ENCODE data around the gene PSMB5. TPM values are rescaled to one million over a fixed set of nuclear protein-coding genes. Genes with fewer than 3 reads are reported as not detected.

PSMB5 gene
- total RNA-seq, 1 donor from 2014 or later = 289 TPM

- Mint-ChIP-seq H3K4me1 (ENCODE audit: low read depth, unreplicated experiment) (peaks cover 29% of the 10 kb centered on the region), H3K27me3 (ENCODE audit: unreplicated experiment) (peaks cover 7% of the 10 kb centered on the region), H3K9me3 (ENCODE audit: unreplicated experiment) (peaks cover 6% of the 10 kb centered on the region), H3K27ac (ENCODE audit: unreplicated experiment) (peak overlapping the region; percentile 93), H3K4me3 (ENCODE audit: unreplicated experiment) (peak overlapping the region; percentile 94), H3K36me3 (ENCODE audit: unreplicated experiment) (peaks cover 5% of the 10 kb centered on the region)
- DNase-seq = no peak
- no peak for TF ChIP-seq CTCF (IDR thresholded peaks at IDR 0.05; ENCODE audit: partially characterized antibody, unreplicated experiment)
Measured at GRCh38 chr14:23070262-23071129, 35.8 kb upstream of the PSMB5 start.

DNA sequence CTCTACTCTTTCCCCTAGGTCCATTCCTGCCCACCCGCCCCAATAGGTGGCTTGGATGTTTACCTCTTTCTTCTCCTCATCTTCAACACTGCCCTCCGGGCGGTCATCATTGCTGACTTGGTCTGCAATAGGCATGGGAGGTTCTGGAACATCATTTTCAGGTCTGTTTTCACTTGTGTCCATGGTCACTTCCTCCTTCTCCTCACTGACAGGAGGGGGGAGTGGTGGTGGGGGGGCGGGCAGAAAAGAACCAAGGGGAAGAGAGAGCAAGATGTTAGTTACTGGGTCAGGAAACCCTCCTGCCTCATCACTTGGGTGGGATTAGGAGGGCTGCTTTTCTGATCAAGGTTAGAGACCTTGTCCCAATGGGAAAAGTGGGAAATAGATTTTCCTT is 34.7 kb upstream of the PSMB5 start:
- TF ChIP-seq CTCF (IDR thresholded peaks at IDR 0.05; ENCODE audit: partially characterized antibody, unreplicated experiment) = no peak
- peak overlapping the region; percentile 82 for H3K4me3 Mint-ChIP-seq (ENCODE audit: unreplicated experiment)
- DNase-seq = no peak
- peaks cover 5% of the 10 kb centered on the region for H3K36me3 Mint-ChIP-seq (ENCODE audit: unreplicated experiment)
- H3K9me3 Mint-ChIP-seq (ENCODE audit: unreplicated experiment) = peaks cover 6% of the 10 kb centered on the region
- H3K27ac Mint-ChIP-seq (ENCODE audit: unreplicated experiment) = peak overlapping the region; percentile 68
- peaks cover 7% of the 10 kb centered on the region for H3K27me3 Mint-ChIP-seq (ENCODE audit: unreplicated experiment)
- H3K4me1 Mint-ChIP-seq (ENCODE audit: low read depth, unreplicated experiment) = peaks cover 26% of the 10 kb centered on the region

DNA sequence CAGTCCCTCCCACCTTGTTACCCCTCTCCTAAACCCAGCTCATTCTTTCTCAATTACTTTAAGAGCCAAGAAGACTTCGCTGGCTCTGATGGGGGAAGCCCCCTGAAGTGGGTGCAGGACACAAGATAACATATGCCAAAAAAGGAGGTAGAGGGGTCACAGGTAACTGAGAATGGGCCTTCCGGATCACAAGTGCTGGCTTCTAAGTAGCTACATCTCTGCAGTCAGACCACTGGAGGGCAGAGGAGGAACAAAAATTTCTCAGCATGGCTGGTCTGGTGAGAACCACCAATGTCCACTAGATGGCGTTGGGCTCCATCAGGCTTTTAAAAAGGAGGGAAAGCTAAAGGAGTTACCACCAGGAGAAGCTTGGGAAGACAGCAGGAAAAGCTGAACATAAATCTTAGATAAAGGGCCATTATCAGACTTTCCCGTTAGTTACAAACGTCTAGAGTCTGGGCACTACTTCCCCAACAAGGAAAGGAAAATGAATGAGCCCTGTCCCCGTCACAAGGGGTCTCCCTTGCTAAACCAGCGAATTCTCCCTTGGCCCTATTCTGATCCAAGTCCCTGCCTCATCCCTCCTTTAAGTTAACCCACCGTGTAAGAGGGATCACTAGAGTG is 34.2 kb upstream of the PSMB5 start:
- peaks cover 5% of the 10 kb centered on the region for H3K36me3 Mint-ChIP-seq (ENCODE audit: unreplicated experiment)
- H3K4me3 Mint-ChIP-seq (ENCODE audit: unreplicated experiment) = peak overlapping the region; percentile 82
- peaks cover 7% of the 10 kb centered on the region for H3K27me3 Mint-ChIP-seq (ENCODE audit: unreplicated experiment)
- peak; percentile 93 for TF ChIP-seq CTCF (IDR thresholded peaks at IDR 0.05; ENCODE audit: partially characterized antibody, unreplicated experiment)
- peak overlapping the region; percentile 68 for H3K27ac Mint-ChIP-seq (ENCODE audit: unreplicated experiment)
- H3K4me1 Mint-ChIP-seq (ENCODE audit: low read depth, unreplicated experiment) = peaks cover 26% of the 10 kb centered on the region
- peaks cover 8% of the 10 kb centered on the region for H3K9me3 Mint-ChIP-seq (ENCODE audit: unreplicated experiment)
- DNase-seq = peak; percentile 80

DNA sequence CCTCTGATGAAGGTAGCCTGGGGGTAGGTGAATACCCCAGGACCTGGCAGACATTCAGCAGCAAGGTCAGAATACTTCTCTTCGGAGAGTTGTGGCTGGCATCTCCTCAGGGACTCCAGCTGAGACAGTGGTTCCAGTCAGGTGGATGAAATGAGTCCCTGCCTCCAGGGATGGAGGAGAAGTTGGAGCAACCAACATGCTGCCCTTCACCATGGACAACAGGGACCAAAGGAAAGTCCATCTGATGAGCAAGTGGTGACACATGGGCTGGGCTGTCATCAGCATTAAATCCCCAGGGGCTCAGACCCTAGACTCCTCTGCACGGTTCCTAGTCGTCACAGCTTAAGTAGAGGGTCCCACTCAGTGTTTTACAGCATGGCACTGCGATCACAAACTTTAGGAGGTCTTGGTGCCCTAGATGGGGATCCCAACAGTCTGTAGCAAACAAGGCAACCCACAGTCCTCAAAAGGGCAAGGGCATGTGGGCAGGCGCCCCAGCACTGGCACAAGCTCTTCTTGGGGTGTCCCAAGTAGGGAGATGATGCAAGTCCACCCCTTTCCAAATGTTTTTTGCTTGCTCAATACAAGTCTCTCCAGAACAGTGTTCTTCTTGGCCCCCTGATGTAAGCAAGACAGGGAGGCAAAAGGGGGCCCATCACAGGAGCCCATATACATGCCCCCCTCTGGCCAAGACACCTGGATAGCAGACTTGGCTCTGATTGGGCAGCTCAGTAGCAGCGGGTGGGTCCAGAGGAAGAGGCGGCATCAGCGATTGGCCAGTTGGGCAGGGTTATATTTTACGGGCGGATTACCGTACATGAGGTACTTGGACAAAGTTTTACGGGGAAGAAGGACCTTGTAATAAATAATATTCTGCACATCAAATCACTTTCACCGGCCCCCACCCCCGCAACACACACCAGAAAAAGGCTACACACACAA is 33.4 kb upstream of the PSMB5 start:
- H3K4me3 Mint-ChIP-seq (ENCODE audit: unreplicated experiment) = peak overlapping the region; percentile 82
- no peak for DNase-seq
- peaks cover 7% of the 10 kb centered on the region for H3K27me3 Mint-ChIP-seq (ENCODE audit: unreplicated experiment)
- no peak for TF ChIP-seq CTCF (IDR thresholded peaks at IDR 0.05; ENCODE audit: partially characterized antibody, unreplicated experiment)
- peaks cover 9% of the 10 kb centered on the region for H3K9me3 Mint-ChIP-seq (ENCODE audit: unreplicated experiment)
- H3K27ac Mint-ChIP-seq (ENCODE audit: unreplicated experiment) = no peak overlapping the region
- peaks cover 26% of the 10 kb centered on the region for H3K4me1 Mint-ChIP-seq (ENCODE audit: low read depth, unreplicated experiment)
- H3K36me3 Mint-ChIP-seq (ENCODE audit: unreplicated experiment) = peaks cover 5% of the 10 kb centered on the region
